ENCODE measurements around the gene ZNF665.
A peak's percentile ranks its signal among the peaks of the same experiment; 100 is the strongest.
"Not testable (repeated sequence)": the region's sequence is repeated elsewhere in the genome, so short reads cannot be mapped to it uniquely, and the experiment has no call there.

The ZNF665 gene

GRCh38 chr19:53131085-53131590 lies 62.0 kb downstream of the ZNF665 start:
- Histone ChIP-seq H3K9me3 (ENCODE audit: control insufficient read depth, insufficient read depth, low read length) (no peaks in the 10 kb centered on the region), H3K36me3 (ENCODE audit: insufficient read depth, low read length) (no peaks in the 10 kb centered on the region), H3K9ac (ENCODE audit: low read depth, low read length) (peak overlapping the region; percentile 85; the same call in 1 of the 2 replicates), H3K4me1 (ENCODE audit: insufficient read depth, low read length) (peaks cover 6% of the 10 kb centered on the region; the same call in 1 of the 2 replicates)

- Histone ChIP-seq H3K4me1 (ENCODE audit: insufficient read depth, low read length) (peaks cover 6% of the 10 kb centered on the region; the same call in 1 of the 2 replicates), H3K9me3 (ENCODE audit: control insufficient read depth, insufficient read depth, low read length) (no peaks in the 10 kb centered on the region), H3K9ac (ENCODE audit: low read depth, low read length) (no peak overlapping the region), H3K36me3 (ENCODE audit: insufficient read depth, low read length) (no peaks in the 10 kb centered on the region)
Measured at GRCh38 chr19:53130506-53130905, 62.7 kb downstream of the ZNF665 start.

GRCh38 chr19:53126733-53127526 lies 66.2 kb downstream of the ZNF665 start:
- H3K9me3 ChIP-seq (ENCODE audit: control insufficient read depth, insufficient read depth, low read length); H3K36me3 ChIP-seq (ENCODE audit: insufficient read depth, low read length); H3K4me1 ChIP-seq (ENCODE audit: insufficient read depth, low read length); H3K9ac ChIP-seq (ENCODE audit: low read depth, low read length): not testable (repeated sequence)

GRCh38 chr19:53123400-53123799 lies 69.8 kb downstream of the ZNF665 start:
- no peak overlapping the region for H3K9ac ChIP-seq (ENCODE audit: low read depth, low read length)
- H3K4me1 ChIP-seq (ENCODE audit: insufficient read depth, low read length), result no peaks in the 10 kb centered on the region
- H3K9me3 ChIP-seq (ENCODE audit: control insufficient read depth, insufficient read depth, low read length), result no peaks in the 10 kb centered on the region
- no peaks in the 10 kb centered on the region for H3K36me3 ChIP-seq (ENCODE audit: insufficient read depth, low read length)
